HepG2 (cell line): ENCODE results near the gene NOL12.

Experiments used
- ARID3A ChIP-seq: IDR thresholded peaks from 2 replicates; pipeline ENCODE4 v1.6.1; 2012; ENCODE audit warnings: low read depth, low read length, improper control_type of control experiment
- ARNT2 ChIP-seq: sonication (generic); formaldehyde crosslinking; IDR thresholded peaks from 2 replicates; pipeline ENCODE4 v1.8.0; 2022; ENCODE audit warnings: mild to moderate bottlenecking, low read depth, missing genetic modification reagents, moderate library complexity
- BRCA1 ChIP-seq: sonication (generic); formaldehyde crosslinking; IDR thresholded peaks from 2 replicates; pipeline ENCODE4 v1.4.0; 2020; ENCODE audit warnings: missing genetic modification reagents
- ELK4 ChIP-seq: sonication (generic); formaldehyde crosslinking; IDR thresholded peaks from 2 replicates; pipeline ENCODE4 v1.9.0; 2021; ENCODE audit warnings: missing genetic modification reagents, borderline replicate concordance
- EP300 ChIP-seq, 3 experiments: sonication (generic) in 1 of 3; formaldehyde crosslinking in 1 of 3; IDR thresholded peaks; 2 replicates each; pipeline versions ENCODE4 v1.5.1 to v1.6.1; 2011 to 2020; ENCODE audit warnings: low read depth in 2 of 3, low read length in 2 of 3, borderline replicate concordance in 1 of 3, improper control_type of control experiment in 1 of 3, mild to moderate bottlenecking in 1 of 3, missing genetic modification reagents in 1 of 3, moderate library complexity in 1 of 3
- FOXA1 ChIP-seq, 2 experiments: fragments of 450-650 bp in 1 of 2; sonication (generic) in 1 of 2; formaldehyde crosslinking in 1 of 2; IDR thresholded peaks; 2 replicates each; pipeline versions ENCODE4 v1.4.0 to v1.6.1; 2016 to 2020; ENCODE audit warnings: missing genetic modification reagents in 1 of 2
- FOXP1 ChIP-seq, 2 experiments: fragments of 450-650 bp in 1 of 2; IDR thresholded peaks; 2 replicates each; pipeline ENCODE4 v1.6.1; 2017 to 2018; ENCODE audit warnings: antibody characterized with exemption in 1 of 2
- GFI1 ChIP-seq: sonication (generic); formaldehyde crosslinking; IDR thresholded peaks from 2 replicates; pipeline ENCODE4 v1.5.0; 2020; ENCODE audit warnings: missing genetic modification reagents, mild to moderate bottlenecking, borderline replicate concordance
- HBP1 ChIP-seq: IDR thresholded peaks from 2 replicates; pipeline ENCODE4 v1.6.1; 2016; ENCODE audit warnings: low read depth, control low read depth
- POLR2AphosphoS5 ChIP-seq: IDR thresholded peaks from 2 replicates; pipeline ENCODE4 v1.6.1; 2012; ENCODE audit warnings: low read depth, low read length
- SRSF1 ChIP-seq: fragments of 200-400 bp; formaldehyde crosslinking; optimal IDR thresholded peaks from 2 replicates; pipeline ENCODE3; 2017; ENCODE audit warnings: mild to moderate bottlenecking, low read depth, low read length, moderate library complexity
- TCF7 ChIP-seq: sonication (generic); IDR thresholded peaks from 2 replicates; pipeline ENCODE4 v1.6.1; 2016; ENCODE audit warnings: antibody characterized with exemption, low read depth
- ZNF513 ChIP-seq: sonication (generic); formaldehyde crosslinking; conservative IDR thresholded peaks from 2 replicates; pipeline ENCODE4 v1.5.0; 2020; ENCODE audit warnings: missing genetic modification reagents
- TF ChIP-seq, protein P1 (sequence below): sonication (generic); formaldehyde crosslinking; IDR thresholded peaks from 2 replicates; pipeline ENCODE4 v1.5.0; 2020; ENCODE audit warnings: mild to moderate bottlenecking, missing genetic modification reagents, moderate library complexity

DNA sequence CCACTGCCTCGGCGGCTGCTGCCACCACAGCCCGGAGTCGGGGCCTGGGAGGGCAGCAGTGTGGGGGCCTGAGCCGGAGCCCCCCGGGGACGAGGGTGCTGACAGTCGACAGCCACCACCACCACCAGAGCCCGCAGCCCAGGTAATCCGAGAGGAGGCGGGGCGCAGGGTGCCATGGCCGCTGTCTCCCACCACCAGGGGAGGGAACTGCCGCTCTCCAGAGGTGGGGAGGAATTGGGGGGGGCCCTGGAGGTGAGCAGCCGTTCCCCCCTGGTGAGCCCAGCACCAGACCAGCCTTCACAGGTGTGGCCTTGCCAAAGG lies 23.3 kb downstream of the NOL12 start:
- TF ChIP-seq, protein P1, sequence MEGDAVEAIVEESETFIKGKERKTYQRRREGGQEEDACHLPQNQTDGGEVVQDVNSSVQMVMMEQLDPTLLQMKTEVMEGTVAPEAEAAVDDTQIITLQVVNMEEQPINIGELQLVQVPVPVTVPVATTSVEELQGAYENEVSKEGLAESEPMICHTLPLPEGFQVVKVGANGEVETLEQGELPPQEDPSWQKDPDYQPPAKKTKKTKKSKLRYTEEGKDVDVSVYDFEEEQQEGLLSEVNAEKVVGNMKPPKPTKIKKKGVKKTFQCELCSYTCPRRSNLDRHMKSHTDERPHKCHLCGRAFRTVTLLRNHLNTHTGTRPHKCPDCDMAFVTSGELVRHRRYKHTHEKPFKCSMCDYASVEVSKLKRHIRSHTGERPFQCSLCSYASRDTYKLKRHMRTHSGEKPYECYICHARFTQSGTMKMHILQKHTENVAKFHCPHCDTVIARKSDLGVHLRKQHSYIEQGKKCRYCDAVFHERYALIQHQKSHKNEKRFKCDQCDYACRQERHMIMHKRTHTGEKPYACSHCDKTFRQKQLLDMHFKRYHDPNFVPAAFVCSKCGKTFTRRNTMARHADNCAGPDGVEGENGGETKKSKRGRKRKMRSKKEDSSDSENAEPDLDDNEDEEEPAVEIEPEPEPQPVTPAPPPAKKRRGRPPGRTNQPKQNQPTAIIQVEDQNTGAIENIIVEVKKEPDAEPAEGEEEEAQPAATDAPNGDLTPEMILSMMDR (CRISPR knock-in tag), result no peak
- TF ChIP-seq ARID3A (no peak), SRSF1 (no peak), FOXP1 (IDR thresholded peaks at IDR 0.05) (no peak), FOXP1 (CRISPR knock-in tag; IDR thresholded peaks at IDR 0.05) (no peak), FOXA1 (IDR thresholded peaks at IDR 0.05) (no peak), FOXA1 (CRISPR knock-in tag; IDR thresholded peaks at IDR 0.05) (no peak), ARNT2 (CRISPR knock-in tag) (no peak), GFI1 (no peak), BRCA1 (CRISPR knock-in tag) (no peak), TCF7 (no peak), ELK4 (CRISPR knock-in tag) (no peak), EP300 (IDR thresholded peaks at IDR 0.05; ENCODE audit: low read depth in 2 of 2, low read length in 2 of 2) (no peak), EP300 (CRISPR knock-in tag; IDR thresholded peaks at IDR 0.05; ENCODE audit: borderline replicate concordance) (no peak), HBP1 (CRISPR knock-in tag) (no peak), POLR2AphosphoS5 (no peak), ZNF513 (CRISPR knock-in tag) (no peak)
